Measurements from ENCODE around the gene B4GALT6.
A peak's percentile ranks its signal among the peaks of the same experiment; 100 is the strongest.

Gene B4GALT6

DNA sequence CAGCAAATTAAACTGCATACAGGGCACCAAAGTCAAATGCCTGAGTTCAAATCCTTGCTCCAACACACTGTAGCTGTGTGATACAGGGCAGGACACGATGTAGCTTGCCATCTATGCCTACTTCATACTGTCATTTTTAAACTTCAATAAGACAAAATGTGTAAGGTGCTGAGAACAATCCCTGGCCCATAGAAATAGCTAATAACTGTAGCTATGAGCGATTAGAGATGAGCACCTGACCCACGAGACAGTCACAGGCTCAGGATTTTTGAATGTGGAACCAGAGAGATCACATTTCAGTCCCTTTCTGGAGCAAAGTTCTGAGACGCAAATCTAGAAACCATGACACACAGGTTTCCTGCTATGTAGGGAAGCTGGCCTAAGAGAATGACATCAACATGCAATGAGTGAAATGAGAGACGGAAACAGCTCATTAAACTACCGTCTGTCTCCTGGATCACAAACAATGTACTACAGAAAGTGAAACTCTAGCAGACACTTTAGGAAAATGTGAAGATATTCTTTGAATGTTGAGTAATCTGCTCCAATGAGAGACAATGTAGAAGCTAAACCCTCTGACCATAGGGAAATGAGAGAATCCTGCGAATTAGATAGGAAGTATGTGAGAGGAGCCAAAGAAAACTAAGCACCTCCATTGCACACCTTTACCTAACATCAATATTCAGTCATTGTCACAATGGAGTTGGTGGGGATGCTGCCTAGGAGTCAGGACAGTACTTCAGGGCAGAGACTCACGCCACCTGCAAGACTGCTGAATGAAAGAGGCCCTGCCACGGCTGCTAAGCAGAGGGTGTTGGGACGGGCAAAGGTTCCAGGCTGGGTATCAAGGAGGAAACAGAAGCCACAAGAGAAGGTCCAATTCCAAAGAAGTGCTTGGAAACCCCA lies 25.5 kb downstream of the B4GALT6 start:
- DNase-seq = peak; percentile 8

DNA sequence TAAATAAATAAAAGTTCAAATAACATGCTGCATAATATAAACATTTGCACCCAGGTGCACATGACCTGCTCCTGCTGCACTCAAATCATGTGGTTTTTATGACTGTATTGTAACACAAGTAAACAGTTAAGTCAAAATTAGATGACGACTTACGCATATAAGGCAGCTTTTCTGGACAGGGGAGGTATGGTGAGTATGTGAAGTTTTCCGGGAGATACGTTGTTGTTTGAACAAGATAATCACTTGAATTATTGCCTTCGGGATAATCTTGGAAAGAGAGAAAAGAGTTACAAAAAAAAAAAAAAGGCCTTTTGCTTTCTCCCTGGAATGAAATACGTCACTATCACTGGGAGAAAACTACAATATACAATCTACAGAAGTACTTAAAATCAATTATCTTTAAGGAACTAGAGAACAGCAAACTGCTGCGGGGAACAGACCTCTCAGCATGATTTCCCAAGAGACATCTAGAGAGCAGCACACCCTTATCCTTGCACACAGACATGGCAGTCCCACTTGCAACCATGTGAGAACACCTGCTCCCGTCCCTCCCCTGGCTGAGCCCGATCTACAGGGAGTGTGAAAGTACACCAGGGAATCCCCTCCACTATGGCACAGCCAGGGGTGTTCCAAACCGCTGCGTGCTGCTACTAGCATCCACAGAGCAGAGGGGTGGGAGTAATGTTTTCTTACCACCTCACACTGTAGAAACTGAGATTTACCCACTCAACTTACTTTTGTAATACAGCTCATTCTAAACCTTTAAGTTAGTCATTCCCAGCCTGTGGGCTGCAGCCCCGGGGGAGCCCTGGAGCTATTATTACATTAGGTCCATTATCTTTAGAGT lies 26.3 kb downstream of the B4GALT6 start:
- peak; percentile 50 for DNase-seq

DNA sequence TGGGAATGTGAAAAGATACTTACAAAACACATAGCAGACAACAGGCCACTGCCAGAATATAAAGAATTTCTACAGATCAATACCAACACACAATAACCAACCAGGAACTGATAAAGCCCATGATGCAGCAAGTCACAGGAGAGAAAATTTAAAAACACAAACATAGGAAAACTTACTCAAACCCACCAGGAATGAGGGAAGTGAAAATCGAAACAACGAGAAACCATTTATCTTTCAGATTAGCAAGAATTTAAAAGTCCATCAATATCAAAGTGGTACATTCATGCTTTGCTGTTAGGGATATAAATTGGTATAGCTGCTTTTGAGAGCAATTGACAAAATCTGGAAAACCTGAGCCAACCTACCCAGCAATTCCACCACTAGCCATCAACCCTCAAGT lies 27.6 kb downstream of the B4GALT6 start:
- DNase-seq = no peak

DNA sequence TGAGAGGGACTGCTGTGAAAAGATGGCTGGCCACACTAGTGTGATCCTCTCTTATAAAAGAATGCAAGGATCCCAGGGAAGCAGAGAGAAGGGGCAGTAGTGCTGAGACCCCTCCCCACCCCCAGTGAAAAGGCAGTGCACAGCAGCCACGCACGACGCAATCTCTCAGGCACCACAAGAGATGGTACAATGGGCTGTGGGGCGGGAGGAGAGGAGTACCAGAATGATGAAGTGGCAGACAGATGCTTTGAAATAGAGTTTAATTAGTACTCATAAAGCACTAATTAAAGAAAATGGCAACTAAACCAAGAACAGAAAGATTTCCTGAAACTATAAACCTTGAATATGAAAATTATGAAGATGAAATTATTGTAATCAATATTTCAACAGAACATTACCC lies 29.0 kb downstream of the B4GALT6 start:
- no peak for DNase-seq

DNA sequence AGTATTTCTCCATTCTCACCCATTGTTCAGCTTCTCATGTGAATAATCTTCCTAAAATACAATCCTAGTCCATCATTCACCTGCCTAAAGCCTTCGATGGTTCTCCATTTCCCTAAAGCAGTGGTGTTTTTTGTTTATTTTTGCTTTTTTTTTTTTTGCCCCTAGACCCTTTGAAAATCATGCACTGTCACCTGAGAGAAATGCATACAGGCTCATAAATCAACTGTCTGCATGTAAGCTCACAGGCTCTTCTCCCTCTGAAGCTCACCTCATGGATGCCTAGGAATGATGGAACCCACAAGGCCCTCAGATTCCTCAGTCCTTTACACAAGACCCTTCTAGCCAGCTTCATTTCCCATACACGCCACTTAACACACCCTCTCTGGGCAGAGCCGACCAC lies 31.5 kb downstream of the B4GALT6 start:
- DNase-seq = no peak

DNA sequence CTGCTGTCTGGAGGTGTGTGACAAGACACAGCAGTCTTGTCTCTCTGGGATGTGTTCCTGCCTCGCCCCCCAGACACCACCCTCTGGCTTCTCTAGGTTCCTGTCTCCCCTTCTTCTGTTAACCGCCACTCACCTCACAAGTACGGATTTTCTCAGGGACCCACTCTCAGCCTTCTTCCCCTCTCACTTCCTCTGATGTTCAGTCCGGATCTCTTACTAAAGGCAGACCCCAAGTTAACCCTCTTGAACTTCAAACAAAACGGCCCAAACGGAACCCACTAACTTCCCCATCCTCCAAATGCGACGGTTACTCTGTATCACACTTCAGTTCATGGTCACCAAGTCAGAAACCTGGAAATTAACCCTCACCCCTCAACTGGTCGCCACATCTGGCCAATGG lies 32.0 kb downstream of the B4GALT6 start:
- DNase-seq = no peak

DNA sequence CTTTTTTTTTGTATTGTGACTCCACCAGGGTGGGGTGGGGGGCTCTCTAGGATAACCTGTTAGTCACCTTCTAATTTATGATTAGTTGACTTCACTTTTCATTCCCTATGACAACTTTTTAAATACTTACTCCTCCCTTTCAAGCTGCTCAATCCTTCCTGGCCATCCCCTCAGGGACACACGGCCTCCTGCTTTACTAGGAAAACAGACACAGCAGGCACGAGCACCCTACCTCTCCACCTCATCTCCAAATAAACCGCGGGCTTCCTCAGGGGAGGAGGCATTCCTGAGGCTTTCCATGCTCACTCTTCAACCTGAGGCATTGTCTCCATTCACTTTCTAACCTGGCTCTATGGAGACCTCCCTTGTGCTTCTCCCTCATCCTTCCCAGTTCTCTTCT lies 33.0 kb downstream of the B4GALT6 start:
- DNase-seq = no peak

DNA sequence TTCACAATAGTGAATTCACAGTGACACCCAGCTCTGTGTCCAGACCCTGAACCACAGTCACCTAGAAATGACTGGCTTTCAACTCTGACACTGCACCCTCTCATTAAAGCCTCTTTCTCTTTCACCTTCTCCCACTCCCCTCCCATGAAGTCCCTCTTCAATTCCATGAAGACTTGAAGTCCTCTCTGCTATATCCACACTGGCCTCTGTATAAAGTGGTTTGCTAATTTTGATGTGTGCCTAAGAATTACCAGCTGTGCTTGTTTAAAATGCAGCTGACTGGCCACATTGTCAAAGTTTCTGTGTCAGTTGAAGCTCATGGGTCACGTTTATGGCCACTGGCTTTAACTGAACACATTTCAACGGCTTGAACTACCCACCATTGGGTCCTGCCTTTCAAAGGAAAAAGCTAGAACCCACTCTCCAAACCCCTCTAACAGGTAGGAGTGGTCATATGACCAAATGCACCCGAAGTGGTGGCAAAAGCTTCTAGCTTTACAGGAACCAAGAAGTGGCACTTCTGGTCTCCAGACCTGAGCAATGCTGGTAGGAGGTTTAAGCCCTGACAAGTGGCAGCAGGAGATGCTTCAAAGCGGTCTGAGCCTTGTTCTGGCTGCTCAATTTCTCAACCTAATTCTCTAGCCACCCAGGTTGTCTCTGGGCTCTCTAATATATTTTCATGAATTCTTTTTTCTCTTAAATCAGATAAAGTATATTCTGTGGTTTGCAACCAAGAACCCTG lies 34.2 kb downstream of the B4GALT6 start:
- DNase-seq = no peak

DNA sequence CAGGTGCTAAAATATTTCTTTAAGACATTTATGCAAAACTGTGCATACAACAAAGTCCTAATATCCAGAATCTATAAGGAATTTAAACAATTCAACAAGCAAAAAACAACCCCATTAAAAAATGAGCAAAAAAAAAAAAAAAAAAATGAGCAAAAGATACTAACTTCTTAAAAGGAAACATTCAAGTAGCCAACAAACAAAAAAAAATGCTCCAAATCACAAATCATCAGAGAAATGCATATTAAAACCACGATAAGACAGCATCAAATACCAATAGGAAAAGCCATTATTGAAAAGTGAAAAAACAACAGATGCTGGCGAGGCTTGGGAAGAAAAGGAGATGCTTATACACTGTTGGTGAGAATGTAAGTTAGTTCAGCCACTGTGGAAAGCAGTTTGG lies 34.9 kb downstream of the B4GALT6 start:
- DNase-seq = no peak

DNA sequence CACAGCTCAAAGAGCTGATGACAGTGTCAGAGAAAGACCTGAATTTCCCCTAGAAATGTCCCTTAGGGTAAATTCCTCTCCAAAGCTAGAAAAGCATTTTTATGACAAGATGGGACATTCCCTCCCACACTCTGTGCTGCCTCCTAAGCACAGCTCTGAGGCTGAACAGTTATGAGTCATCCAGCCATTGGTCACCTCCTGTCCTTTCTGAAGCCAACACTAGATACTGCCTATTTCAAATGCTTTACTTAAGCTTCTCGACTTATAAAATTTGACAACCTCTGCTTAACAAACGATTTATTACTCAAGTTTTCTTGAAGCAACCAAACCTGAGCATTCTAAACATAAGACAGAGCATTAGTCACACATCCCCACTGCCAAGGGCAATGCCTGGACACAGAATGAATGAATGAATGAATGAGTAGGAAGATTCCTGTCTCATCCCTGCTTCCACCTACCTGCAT lies 35.4 kb downstream of the B4GALT6 start:
- no peak for DNase-seq

DNA sequence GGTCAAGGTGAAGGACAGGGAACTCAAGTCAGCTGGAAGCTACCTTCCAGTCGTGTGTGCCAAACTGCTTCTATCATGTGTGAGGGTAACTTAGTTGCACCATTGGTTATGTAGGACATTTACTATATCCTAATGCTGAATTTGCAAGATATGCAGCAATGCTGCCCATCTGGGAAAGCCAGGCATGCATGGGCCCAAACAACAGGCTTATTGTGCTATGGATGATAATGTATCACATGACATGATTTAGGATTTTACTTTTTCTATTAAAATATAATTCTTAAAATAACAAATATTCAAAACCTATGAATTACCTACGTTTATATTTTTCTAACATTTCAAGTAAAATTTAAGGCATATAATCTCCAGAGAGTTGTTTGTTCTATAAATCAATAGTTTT lies 35.9 kb downstream of the B4GALT6 start:
- no peak for DNase-seq

DNA sequence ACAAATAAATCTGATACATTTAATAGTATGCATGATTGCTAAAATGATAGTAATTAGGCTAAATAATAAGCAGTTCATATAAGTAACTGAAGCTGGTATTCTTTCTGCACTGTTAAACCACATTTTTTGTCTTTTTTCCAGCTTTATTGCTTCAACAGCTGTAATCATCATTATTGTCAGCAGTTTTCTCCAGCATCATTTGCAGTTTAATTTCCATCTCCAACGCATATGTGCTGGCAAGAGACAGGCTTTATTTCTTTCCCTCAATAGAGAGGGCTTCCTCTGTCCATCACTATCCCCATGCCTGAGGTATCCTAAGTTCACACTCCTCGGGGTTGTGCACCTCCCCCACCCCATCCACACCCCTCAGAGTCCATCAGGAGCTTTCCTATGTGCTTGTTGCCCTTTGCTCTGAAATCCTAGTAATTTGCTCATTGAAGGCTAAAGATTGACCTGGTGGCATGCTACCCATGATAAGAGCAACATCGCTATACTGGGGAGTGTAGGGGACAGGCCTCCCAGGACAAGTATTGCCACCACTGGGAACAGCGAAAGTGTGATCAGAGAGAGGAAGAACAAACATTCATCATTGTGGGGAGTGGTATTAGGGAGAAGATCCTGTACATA lies 37.1 kb downstream of the B4GALT6 start:
- no peak for DNase-seq

DNA sequence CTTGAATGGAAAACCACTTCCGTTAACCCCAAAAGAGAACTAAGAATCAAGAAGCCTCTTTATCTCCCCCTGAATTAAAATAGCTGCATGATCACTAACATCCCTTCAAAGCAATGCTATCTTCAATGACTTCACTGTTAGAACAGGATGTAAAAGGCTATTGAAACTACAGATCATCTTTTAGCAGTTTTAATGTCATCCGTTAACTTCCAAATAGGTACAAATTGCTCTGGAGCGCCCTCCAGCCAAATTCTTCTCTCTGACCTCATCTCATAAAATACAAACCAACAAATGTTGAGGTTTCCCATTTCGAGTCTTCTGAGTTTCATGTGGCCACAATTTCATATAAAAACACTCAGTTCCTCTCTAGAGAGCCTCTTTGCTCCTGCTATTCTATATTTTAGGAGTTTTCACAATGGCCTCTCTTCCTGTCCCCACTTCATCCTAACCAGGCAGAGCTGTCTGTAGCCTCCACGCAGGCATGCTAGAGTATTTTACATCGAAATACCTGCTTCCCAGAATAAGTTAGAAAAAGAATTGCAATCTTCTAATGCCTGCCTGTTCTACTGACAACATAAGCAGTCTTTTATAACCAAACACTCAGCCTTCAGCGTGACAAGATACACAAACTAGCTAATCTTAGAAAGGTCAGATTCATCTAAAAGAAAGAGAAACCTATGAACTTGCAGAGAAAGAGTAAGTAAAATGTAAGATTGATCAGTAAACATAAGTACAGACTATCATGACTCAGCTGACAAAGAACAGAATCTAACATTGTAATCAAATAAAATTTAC lies 37.9 kb downstream of the B4GALT6 start:
- no peak for DNase-seq

DNA sequence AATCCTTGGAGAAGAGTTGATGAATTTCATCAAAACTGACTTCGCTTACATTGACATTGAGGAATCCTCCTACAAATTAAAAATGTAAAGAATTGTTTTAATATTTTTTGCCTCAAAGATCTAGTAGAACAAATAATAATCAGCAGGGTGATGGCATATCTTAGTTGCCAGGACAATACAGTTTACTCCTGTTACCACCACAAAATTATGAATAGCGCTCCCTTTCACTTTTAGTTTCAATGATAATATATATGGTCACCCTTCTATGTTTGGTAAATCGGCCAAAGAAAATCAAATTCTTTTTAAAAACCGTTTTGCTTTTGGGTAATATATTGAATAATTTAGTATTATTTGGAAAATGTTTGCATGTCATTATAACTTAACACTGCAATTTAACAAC lies 39.0 kb downstream of the B4GALT6 start:
- no peak for DNase-seq

DNA sequence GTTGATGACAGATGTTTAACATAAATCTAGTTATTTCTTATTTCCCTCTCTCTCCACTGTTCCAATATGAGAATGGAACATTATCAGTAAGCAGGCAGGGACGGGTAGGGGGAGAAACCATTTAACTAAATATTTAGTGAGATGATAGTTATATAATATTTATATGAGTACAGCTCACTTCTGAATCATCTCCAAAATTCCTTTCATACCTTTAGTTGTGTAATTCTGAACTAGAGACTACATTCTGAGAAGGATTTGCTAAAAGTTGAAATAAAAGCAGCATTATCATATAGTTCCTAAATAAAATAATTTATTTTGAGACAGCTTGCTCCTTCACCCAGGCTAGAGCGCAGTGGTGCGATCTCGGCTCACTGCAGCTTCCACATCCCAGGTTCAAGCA lies 41.4 kb downstream of the B4GALT6 start:
- DNase-seq = no peak

DNA sequence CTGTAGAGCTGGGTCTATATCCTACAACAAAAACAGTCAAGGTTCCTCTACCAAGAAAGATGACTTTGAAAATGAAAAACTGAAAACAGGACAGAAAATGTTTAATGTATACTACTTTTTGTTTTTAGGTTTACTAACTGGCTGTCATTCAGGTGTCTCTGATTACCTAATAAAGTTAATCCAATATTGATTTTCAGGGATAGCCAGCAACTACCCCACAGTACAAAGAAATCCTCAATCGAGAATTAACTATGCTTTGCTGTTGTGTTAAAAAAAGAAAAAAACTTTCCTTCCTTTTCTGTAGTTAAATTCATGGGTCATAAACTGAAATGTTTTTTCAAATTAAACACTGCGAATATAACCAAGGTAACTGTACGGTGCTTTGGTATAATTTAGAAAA lies 46.9 kb downstream of the B4GALT6 start:
- DNase-seq = no peak

DNA sequence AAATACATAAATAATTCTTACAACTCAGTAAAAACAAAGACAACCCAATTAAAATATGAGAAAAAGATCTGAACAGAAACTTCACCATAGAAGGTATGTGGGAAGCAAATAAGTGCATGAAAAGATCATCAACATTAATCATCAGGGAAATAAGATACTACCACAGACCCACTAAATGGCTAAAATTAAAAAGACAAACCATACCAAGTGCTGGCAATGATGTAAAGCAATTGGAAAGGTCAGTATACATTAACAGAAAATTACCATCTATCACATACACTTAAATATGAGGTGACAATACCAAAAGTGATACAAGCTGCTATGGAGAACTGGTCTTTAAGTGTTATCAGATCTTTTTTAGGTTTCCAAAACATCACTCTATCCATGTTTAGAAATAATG lies 48.0 kb downstream of the B4GALT6 start:
- no peak for DNase-seq

DNA sequence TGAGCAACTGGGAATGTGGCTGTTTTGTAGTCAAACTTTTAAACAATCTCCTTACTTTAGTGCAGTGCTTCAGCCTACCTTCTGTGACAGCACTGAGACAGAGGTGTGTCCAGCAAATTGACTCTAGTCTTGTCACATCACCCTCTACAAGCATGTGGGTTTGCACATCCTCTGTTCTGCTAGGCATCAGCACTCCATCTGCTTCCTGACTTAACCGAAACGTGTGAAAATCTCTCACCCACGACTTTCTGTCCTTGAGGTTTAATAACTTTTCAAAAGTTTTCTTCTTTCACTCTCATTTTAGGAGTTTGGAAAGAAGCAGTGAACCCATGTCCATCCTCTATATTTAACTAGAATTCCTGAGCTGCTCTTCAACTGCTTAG lies 50.1 kb downstream of the B4GALT6 start:
- DNase-seq = no peak

DNA sequence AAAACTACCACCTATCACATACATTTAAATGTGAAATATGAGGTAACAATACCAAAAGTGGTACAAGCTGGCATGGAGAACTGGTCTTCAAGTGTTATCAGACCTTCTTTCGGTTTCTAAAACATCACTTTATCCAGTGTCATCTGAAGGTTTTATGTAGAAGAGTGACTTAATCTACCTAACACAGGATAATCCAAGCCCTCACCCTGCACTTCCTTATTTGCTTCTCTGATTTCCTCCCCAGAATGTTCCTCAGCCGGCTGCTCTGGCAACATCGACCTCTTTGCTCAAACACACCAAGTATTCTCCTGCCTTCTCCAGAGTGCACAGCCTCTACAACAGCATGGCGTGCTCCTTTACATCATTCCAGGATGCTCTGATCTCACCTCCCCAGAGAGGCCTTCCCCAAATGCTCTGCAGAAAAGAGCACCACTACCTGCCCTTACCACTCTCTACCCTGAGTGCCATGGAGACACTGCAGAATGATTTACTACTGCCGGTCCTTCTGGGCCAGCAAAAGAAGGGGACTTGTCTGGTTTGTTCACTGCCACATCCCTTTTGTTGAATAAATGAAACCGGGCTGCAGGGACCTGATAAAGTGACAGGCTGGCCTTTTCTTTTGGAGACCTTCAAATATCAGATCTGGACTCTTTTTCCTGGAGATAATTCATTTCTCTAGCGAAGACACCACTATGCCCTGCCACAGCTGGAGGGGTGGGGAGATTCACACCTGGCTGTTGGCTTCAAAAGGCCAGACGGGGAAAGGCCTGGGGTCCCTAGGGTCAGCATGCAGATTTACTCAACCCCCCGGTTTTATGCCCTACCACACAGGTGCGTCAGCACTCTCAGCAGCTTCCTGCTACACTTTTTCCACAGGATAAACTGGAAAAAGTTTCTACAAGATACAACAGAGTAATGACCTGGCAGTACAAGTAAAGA lies 50.7 kb downstream of the B4GALT6 start:
- no peak for DNase-seq

DNA sequence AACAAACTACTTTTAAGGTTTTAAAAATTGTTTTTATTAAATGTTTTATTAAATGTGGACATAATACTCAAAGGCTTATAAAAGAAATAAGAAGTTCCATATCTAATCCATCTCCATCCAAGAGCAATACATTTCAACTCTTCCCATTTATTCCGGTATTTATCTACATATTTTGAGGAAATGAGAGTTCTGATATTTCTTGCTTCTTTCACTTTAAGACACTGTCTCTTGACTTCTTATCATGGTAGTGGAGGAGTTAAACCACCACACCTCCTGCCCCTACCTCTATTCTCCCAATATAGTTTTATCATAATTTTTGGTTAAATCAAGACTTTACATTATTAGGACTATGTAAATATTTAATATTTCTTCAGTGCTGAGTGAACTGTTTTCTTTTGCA lies 52.0 kb downstream of the B4GALT6 start:
- no peak for DNase-seq

DNA sequence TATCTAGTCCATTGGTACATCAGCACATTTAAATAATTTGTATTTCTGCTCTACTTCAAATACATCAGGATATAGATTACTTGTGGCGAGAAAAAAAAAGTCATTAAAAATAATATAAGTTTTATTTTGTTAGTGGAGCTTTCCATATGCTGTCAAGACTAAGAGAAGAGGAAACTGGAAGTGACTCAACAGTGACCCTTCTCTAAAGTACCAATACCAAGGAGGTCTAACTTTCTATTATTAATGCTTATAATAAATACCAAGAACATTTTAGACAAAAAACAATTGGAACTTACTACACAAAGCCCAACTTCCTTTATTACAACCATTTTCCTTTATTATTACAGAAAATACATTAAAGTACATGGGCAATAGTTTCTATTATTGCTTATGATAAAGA lies 52.9 kb downstream of the B4GALT6 start:
- no peak for DNase-seq
